ENCODE measurements around the gene COMMD1. TPM values are rescaled to one million over a fixed set of nuclear protein-coding genes. Genes with fewer than 3 reads are reported as not detected.
A peak's percentile ranks its signal among the peaks of the same experiment; 100 is the strongest.

The COMMD1 gene
- total RNA-seq, 1 donor from 2014 or later, result 26.6 TPM

- Histone ChIP-seq H3K27me3 (ENCODE audit: low read depth) (no peaks in the 10 kb centered on the region), H3K36me3 (no peaks in the 10 kb centered on the region), H3K27ac (no peak overlapping the region), H3K4me1 (peaks cover 2% of the 10 kb centered on the region), H3K9me3 (no peaks in the 10 kb centered on the region), H3K4me3 (no peak overlapping the region)
- TF ChIP-seq CTCF (IDR thresholded peaks at IDR 0.05), result no peak
- ATAC-seq (no peak), DNase-seq (no peak)
- intact Hi-C loops (cut with DNase I), result no loop called here
Measured at GRCh38 chr2:62109554-62109953, 204.1 kb downstream of the COMMD1 start.

GRCh38 chr2:62110415-62111025 lies 205.0 kb downstream of the COMMD1 start:
- H3K4me3 ChIP-seq, result no peak overlapping the region
- intact Hi-C loops (cut with DNase I), result no loop called here
- no peaks in the 10 kb centered on the region for H3K9me3 ChIP-seq
- DNase-seq (no peak), ATAC-seq (no peak)
- no peak for TF ChIP-seq CTCF (IDR thresholded peaks at IDR 0.05)
- peaks cover 5% of the 10 kb centered on the region for H3K4me1 ChIP-seq
- H3K36me3 ChIP-seq, result no peaks in the 10 kb centered on the region
- H3K27me3 ChIP-seq (ENCODE audit: low read depth), result no peaks in the 10 kb centered on the region
- no peak overlapping the region for H3K27ac ChIP-seq

GRCh38 chr2:62112179-62112578 lies 206.7 kb downstream of the COMMD1 start:
- Histone ChIP-seq H3K27me3 (ENCODE audit: low read depth) (no peaks in the 10 kb centered on the region), H3K27ac (no peak overlapping the region), H3K4me1 (peaks cover 5% of the 10 kb centered on the region), H3K36me3 (no peaks in the 10 kb centered on the region), H3K9me3 (no peaks in the 10 kb centered on the region), H3K4me3 (no peak overlapping the region)
- DNase-seq (no peak), ATAC-seq (no peak)
- intact Hi-C loops (cut with DNase I), result no loop called here
- TF ChIP-seq CTCF (IDR thresholded peaks at IDR 0.05), result no peak

- H3K36me3 ChIP-seq, result no peaks in the 10 kb centered on the region
- no peaks in the 10 kb centered on the region for H3K27me3 ChIP-seq (ENCODE audit: low read depth)
- ATAC-seq (peak; percentile 64 to 66), DNase-seq (no peak)
- H3K4me3 ChIP-seq, result no peak overlapping the region
- H3K4me1 ChIP-seq, result peaks cover 5% of the 10 kb centered on the region
- no peak overlapping the region for H3K27ac ChIP-seq
- TF ChIP-seq CTCF (IDR thresholded peaks at IDR 0.05), result no peak
- intact Hi-C loops (cut with DNase I), result no loop called here
- H3K9me3 ChIP-seq, result no peaks in the 10 kb centered on the region
Measured at GRCh38 chr2:62114564-62114963, 209.1 kb downstream of the COMMD1 start.

GRCh38 chr2:62116983-62117382 lies 211.5 kb downstream of the COMMD1 start:
- Histone ChIP-seq H3K4me1 (peaks cover 5% of the 10 kb centered on the region), H3K27me3 (ENCODE audit: low read depth) (no peaks in the 10 kb centered on the region), H3K4me3 (no peak overlapping the region), H3K27ac (no peak overlapping the region), H3K9me3 (no peaks in the 10 kb centered on the region), H3K36me3 (no peaks in the 10 kb centered on the region)
- TF ChIP-seq CTCF (IDR thresholded peaks at IDR 0.05), result no peak
- intact Hi-C loops (cut with DNase I), result no loop called here
- no peak for ATAC-seq
- no peak for DNase-seq
